H1 (cell line): ENCODE results near the gene PDF.

ENCODE experiments used
- POLR2A ChIP-seq, 2 experiments: IDR thresholded peaks; 1 replicate in 1 of 2; 2 replicates in 1 of 2; pipeline ENCODE4 v1.6.1; 2011; ENCODE audit warnings: low read depth in 2 of 2, low read length in 2 of 2, mild to moderate bottlenecking in 2 of 2; ENCODE audit errors: control extremely low read depth in 1 of 2
- POLR2AphosphoS5 ChIP-seq: IDR thresholded peaks from 2 replicates; pipeline ENCODE4 v1.6.1; 2011; ENCODE audit warnings: low read depth, low read length
- SIRT6 ChIP-seq: IDR thresholded peaks from one replicate; pipeline ENCODE4 v1.7.1; 2012; ENCODE audit warnings: low read length, inconsistent platforms
- TF ChIP-seq, protein P1 (sequence below): IDR thresholded peaks from 2 replicates; pipeline ENCODE4 v1.6.1; 2012; ENCODE audit warnings: inconsistent platforms
- TF ChIP-seq, protein P2 (sequence below), 3 experiments: IDR thresholded peaks; 1 replicate in 2 of 3; 2 replicates in 1 of 3; pipeline versions ENCODE4 v1.5.1 to v1.6.1; 2011; ENCODE audit warnings: low read length in 3 of 3, mild to moderate bottlenecking in 3 of 3, inconsistent platforms in 2 of 3, low read depth in 1 of 3, moderate library complexity in 1 of 3; ENCODE audit not compliant: insufficient read depth in 1 of 3; ENCODE audit errors: control extremely low read depth in 1 of 3

DNA sequence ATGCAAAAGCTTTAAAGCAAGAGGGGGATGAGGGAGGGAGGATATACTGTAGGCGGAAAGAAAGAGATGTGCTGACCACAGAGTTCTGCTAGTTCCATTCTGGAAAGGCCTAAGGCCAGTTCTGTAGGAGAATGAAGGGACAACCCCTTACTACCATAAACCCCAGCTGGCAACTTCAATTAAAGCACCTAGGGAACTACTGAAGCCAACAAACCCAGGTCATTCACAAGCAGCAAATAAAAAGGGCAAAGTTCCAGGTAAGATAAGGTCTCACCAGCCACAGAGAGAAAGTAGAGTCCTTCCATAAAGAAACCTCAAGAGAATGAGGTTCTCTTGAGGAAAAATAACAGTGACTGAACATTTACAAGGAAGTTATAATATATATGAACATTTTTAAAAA lies 42.6 kb upstream of the PDF start:
- TF ChIP-seq, protein P1, sequence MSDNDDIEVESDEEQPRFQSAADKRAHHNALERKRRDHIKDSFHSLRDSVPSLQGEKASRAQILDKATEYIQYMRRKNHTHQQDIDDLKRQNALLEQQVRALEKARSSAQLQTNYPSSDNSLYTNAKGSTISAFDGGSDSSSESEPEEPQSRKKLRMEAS, result no peak
- TF ChIP-seq SIRT6 (no peak), POLR2AphosphoS5 (no peak), POLR2A (IDR thresholded peaks at IDR 0.05; ENCODE audit: control extremely low read depth in 1 of 2, low read depth in 2 of 2, low read length in 2 of 2) (no peak)
- TF ChIP-seq, protein P2, sequence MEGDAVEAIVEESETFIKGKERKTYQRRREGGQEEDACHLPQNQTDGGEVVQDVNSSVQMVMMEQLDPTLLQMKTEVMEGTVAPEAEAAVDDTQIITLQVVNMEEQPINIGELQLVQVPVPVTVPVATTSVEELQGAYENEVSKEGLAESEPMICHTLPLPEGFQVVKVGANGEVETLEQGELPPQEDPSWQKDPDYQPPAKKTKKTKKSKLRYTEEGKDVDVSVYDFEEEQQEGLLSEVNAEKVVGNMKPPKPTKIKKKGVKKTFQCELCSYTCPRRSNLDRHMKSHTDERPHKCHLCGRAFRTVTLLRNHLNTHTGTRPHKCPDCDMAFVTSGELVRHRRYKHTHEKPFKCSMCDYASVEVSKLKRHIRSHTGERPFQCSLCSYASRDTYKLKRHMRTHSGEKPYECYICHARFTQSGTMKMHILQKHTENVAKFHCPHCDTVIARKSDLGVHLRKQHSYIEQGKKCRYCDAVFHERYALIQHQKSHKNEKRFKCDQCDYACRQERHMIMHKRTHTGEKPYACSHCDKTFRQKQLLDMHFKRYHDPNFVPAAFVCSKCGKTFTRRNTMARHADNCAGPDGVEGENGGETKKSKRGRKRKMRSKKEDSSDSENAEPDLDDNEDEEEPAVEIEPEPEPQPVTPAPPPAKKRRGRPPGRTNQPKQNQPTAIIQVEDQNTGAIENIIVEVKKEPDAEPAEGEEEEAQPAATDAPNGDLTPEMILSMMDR (IDR thresholded peaks at IDR 0.05; ENCODE audit: control extremely low read depth in 1 of 3, insufficient read depth in 1 of 3, low read depth in 1 of 3, low read length in 3 of 3), result no peak
